Stimulated activated CD8-positive, alpha-beta memory T cell treated with anti-CD3 and anti-CD28 coated beads, Interleukin-15, amount 100 ng/mL, for 24 hours (primary cell): ENCODE measurements around the gene PKD2.

ENCODE experiments used
- DNase-seq: peaks from one replicate; pipeline ENCODE4 v3.0.0-alpha.2; 2020; ENCODE audit warnings: low read depth

The PKD2 gene

DNA sequence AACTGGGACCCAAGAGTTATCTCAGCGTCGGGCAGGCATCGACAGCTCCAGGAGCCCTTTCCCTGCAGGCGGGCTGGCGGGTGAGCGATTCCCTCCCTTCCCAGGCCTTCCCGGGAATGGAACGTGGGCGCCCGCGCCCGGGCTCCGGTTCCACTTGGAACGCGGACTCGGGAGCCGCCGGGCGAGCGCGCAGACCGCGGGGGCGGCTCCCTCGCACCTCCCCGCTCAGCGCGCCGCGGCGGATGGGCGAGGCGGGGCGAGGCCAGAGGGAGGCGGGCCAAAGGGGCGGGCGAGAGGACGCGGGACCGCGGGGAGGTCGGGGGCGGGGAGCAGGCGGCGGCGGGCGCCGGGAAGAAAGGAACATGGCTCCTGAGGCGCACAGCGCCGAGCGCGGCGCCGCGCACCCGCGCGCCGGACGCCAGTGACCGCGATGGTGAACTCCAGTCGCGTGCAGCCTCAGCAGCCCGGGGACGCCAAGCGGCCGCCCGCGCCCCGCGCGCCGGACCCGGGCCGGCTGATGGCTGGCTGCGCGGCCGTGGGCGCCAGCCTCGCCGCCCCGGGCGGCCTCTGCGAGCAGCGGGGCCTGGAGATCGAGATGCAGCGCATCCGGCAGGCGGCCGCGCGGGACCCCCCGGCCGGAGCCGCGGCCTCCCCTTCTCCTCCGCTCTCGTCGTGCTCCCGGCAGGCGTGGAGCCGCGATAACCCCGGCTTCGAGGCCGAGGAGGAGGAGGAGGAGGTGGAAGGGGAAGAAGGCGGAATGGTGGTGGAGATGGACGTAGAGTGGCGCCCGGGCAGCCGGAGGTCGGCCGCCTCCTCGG lies at the start of gene PKD2:
Gene PKD2 (plus strand): TSS at position 332 of the 818 bp plus-strand sequence. CDS start 99 bp downstream, at position 431.
- peak; percentile 56 for DNase-seq

DNA sequence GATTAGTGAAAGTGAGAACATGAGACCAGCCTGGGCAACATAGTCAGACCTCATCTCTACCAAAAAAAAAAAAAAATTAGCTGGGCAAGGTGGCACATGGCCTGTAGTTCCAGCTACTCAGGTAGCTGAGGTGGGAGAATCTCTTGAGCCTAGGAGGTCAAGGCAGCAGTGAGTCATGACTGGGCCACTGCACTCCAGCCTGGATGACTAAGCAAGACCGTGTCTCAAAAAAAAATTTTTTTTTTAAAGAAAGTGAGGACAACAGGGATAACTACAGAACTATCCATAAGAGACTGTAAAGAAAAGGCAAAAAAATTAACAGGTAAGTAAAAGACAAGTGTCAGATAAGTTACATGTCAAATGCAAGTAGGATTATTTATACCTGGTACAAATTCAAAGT lies 45.4 kb upstream of the PKD2 start:
- no peak for DNase-seq

DNA sequence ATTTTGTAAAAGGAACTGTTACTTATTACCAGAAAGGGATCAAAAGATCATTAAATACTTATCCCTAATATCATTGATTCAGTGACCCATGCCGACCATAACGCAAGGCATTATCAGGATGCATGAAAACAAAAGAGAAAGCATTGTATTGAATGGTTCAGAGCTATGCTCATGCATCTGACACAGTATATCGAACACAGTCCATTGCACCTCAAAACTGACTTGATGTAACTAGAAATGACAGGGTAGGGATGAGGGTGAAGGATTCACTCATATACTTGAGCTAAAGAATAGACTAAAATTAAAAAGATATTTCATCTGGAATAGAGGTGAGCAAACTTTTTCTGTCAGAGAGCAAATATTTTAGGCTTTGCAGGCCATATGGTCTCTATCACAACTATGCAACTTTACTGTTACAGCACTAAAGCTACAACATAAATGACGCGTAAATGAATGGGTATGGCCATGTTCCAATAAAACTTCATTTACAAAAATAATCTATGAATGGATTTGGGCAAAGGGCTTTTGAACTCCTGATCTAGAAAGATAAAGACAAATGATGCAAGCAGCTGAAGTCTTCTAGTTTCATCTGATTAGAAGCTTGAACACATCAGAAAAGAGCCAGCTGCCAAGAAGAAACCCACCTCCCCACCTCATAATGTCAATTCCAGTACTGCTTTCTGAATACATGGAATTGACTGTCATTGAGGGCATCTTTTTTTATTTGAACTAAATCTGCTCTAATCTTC lies 44.9 kb upstream of the PKD2 start:
- DNase-seq: no peak

DNA sequence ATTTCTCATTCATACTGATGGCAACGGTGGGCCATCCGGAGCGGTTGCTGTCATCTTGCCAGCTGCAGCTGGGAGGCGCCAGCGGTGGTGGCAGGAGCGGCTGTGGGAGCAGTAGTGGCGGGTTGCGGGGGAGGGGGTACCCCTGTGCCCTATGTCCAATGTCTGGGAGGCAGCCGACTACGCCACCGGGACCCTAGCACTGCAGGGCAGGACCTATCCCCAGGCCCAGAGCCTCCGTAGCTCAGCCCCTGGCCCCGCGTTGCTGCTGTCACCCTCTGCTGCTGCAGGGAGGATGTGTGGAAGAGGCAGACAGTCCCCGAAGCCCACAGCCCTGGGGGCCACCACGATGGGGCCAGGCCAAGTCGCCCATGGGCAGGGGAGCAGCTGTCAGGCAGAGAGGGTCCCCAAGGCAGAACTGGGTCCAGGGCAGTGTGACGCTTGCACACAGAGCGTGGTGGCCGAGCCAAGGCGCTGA lies 41.9 kb upstream of the PKD2 start:
- DNase-seq: no peak

DNA sequence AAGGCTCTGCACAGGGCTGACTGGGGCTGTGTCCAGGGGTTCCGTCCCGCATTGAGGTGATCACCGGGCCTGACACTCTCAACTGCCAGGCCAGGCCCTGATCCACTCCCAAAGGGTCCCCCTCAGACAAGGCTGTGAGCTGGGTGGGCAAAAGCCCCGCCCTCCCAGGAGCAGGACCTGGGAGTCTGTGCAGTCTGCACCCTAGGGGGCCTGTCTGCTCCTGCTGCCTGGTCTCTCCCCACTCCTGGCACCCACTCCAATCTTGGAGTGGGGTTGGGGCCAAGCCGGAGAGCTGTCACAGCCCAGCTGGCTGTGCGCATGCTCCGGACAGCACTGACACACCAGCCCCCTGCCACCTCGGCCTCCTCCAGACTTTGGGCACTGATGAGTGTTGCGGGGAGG lies 41.3 kb upstream of the PKD2 start:
- DNase-seq: no peak

DNA sequence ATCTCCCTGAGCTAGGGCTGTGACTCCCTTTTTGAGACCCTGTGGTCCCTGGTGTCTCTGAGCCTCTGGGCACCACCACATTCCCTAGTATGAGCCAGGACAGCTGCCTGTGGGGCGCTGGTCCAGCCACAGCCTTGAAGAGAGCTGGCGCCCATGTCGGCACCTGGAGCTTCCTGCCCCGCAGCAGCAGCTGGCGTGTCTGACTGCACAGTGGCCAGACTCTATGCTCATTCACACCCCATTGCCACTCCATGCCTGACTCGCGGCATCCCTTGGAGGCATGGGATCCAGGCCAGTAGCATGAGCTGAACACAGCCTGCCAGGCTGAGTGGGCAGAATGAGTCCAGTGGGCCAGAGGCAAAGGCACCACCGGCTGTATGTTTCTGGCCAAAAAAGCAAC lies 40.2 kb upstream of the PKD2 start:
- no peak for DNase-seq

DNA sequence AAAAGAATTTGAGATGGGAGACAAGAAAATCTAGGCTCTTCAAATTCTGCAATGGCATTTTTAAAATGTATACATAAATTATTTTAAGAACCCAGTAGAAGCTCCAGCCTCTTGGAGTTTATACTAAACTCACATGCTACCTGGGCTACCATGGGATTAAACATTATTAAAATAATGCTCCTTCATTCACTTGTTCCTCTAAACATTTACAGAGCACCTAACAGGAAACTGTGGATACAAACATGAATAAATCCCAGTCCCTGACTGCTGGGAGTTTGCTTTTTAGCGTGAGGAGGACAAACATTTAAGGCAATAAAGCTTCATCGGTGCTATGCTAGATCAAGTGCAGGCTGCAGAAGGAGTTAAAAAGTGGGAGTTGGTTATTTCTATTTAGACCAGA lies 37.3 kb upstream of the PKD2 start:
- DNase-seq: no peak

DNA sequence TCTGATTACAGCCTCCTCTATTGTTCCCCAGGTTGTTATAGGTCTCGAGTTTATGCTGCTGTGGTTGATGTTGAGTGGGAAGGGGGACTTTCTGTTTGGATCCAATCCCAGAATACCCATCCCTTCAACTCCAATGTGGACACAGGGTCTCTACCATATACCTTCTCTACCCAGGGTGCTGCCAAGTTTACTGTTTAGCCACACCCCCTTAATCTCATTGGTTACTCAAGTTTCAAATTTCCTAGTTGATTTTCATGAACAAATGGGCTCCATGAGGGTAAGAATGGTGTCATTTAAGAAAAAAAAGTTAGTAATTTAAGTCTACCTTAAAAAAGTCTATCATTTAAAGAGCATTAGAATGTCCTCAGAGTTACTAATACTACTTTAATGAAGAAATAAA lies 35.6 kb upstream of the PKD2 start:
- DNase-seq: no peak

DNA sequence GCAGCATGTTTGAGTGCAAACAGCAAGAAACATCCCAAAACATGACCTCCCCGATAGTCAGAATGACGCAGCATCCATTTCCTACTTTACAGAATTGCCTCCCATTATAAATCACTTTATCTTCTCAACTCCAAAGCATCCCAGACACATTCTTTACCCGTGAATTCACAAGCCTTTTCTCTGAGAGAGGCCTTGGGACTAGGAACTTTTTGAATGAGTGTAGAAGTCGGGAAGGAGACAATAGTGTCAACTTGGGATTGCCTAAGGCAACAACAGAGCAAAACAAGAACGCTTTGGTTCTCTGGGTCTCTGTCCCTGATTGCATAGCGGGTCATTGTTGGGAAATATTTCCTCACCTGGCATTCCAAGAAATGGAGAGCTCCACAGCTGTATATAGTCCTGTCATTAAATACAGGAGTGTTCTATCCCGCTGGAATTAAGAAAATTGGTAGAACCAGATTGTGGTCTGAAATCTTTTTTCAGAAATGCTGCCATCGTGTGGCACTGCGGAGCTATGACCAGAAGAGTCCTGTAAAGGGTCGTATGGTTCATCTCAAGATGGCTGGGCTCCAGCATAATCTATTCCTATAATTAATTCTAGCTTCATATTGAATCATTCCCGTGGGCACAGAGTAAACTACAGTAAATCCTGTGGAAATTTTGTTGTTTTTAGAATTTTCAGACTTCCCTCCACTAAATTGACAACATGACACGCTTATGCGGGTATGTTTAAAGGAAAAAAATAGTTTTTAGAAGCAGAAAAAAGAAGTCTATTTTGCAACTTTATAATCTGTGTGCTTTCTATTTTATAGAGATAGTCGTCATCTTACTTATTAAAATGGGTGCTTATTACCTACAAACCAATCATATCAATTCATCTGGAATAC lies 33.9 kb upstream of the PKD2 start:
- DNase-seq: no peak

DNA sequence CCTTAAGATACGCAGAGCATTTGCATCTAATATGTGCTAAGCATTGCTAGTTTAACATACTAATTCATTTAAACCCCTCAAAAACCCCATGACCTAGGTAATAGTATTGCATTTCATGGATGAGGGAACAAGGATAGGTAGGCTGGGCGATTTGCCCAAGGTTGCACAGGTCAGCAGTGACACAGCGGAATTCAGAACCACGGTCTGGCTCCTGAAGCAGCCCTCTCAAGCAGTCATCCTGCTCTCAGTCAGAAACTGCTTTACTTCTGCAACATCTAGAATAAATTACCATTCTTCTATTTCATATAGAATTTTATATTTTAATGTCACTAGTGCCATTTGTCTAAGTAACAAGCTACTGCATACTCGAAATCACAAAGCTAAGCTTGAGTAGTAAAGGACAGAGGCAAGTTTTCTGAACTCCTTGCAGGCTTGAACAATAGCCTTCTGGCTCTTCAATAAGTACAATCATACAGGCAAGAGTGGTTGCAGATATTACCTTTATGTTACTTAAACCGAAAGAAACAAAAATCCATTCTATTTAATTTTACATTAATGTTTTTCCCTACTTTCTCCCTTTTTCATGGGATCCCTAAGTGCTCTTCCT lies 32.5 kb upstream of the PKD2 start:
- no peak for DNase-seq

DNA sequence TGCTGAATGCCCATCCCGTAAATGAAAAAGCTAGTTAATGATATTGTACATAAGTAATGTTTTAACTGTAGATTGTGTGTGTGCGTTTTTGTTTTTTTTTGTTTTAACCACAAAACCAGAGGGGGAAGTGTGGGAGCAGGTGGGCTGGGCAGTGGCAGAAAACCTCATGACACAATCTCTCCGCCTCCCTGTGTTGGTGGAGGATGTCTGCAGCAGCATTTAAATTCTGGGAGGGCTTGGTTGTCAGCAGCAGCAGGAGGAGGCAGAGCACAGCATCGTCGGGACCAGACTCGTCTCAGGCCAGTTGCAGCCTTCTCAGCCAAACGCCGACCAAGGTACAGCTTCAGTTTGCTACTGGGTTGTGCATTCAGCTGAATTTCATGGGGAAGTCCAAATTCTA lies 32.0 kb upstream of the PKD2 start, which contains the start of gene SPP1:
Gene SPP1 (plus strand): TSS at position 249 of the 400 bp plus-strand sequence. CDS start 1,182 bp downstream, outside the sequence.
- no peak for DNase-seq

DNA sequence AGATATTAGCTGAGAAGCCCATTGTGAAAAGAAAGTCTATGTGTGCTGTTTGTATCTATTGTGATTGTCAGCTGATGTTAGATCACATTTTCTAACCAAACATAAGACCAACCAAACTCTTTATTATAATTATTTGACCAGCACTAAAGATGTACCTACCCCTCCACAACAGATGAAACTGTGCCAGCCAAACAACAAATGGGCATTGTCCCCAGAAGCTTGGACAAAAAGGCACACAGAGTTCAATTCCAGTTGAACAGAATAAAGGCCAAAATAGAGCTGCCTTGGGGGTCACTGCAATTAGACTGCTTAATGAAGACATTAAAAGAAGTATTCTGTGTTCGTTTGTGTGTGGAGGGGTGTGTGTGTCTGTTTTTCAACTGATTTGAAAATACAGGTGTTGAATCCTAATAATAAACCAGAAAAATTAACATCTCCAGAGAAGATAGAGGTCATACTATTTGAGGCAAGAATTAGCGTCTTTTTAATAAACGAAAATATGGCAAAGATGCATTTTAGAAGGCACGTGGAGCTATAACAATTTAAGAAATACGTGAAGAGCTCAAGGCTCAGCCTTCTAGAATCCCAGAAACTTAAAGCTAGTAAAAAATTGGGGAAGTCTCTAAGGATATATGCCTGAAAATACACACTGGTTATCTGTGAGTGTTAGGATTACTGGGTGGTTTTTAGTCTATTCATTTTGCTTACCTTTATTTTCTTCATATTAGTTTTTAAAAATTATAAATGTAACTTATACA lies 29.7 kb upstream of the PKD2 start:
- no peak for DNase-seq

DNA sequence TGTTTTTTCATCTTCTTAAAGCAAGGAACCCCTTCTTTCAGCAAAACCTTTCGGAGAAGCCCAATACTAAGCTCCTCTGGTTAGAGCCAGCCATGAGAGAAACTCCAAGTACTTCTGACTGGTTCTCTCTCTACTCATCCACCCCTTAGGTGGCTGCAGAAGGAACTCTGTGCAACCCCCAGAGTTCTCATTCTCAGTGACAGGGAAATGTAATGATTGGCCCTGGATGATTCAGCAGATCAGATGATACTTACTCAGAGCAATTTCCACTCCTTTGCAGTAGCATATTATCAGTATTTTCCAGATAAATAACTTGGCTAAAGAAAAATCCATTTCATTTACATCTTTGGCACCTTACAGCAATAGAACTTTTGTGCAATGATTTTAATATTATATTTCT lies 28.8 kb upstream of the PKD2 start:
- no peak for DNase-seq

DNA sequence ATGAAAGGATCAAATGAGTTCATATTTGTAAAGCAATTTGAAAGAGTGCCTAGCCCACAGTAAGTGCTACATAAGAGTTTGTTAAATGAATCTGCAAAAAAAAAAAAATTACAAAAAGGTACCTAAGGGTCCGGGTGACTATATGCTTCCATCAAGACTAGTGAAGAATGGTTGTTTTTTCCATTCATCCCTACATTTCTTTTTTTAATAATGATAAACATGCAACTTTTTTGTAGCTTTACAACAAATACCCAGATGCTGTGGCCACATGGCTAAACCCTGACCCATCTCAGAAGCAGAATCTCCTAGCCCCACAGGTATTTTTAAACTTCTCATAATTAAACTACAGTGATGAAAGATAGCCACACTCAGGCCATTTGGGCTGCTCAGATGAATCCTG lies 27.6 kb upstream of the PKD2 start:
- DNase-seq: no peak

DNA sequence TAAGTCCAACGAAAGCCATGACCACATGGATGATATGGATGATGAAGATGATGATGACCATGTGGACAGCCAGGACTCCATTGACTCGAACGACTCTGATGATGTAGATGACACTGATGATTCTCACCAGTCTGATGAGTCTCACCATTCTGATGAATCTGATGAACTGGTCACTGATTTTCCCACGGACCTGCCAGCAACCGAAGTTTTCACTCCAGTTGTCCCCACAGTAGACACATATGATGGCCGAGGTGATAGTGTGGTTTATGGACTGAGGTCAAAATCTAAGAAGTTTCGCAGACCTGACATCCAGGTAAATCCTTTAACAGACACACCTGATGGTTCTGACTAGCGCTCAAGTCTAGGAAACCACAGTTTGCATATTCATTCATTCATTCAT lies 25.9 kb upstream of the PKD2 start:
- no peak for DNase-seq

DNA sequence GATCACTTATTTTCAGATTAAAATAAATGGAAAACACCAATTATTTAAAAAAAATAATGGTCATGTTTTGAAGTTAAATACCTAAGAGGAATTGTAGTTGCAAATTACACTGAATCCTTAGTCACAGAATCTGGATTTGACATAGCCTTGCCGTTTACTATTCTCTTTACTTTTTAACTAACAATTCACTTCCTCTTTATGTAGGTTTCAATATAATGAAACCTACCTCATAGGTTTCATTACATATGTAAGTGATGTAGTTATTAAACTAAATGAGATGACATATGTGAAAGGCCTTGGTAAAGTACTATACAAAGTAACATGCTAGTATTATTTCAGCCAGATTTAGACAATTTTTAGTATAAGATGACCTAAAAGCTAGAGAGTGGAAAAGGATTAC lies 25.4 kb upstream of the PKD2 start:
- no peak for DNase-seq

DNA sequence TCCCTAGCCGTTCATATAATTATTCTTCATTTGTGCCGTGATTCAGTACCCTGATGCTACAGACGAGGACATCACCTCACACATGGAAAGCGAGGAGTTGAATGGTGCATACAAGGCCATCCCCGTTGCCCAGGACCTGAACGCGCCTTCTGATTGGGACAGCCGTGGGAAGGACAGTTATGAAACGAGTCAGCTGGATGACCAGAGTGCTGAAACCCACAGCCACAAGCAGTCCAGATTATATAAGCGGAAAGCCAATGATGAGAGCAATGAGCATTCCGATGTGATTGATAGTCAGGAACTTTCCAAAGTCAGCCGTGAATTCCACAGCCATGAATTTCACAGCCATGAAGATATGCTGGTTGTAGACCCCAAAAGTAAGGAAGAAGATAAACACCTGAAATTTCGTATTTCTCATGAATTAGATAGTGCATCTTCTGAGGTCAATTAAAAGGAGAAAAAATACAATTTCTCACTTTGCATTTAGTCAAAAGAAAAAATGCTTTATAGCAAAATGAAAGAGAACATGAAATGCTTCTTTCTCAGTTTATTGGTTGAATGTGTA lies 24.9 kb upstream of the PKD2 start:
- no peak for DNase-seq

DNA sequence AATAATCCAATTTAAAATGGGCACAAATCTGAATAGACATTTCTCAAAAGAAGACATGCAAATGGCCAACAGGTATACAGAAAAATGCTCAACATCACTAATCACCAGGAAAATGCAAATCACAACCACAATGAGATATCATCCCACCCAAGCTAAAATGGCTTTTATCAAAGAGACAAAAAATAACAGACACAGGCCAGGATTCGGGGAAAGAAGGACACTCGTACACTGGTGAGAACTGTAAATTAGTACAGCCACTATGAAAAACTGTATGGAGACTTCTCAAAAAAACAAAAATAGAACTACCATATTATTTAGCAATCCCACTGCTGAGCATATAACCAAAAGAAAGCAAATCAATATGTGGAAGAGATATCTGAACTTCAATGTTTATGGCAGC lies 23.4 kb upstream of the PKD2 start:
- DNase-seq: no peak

DNA sequence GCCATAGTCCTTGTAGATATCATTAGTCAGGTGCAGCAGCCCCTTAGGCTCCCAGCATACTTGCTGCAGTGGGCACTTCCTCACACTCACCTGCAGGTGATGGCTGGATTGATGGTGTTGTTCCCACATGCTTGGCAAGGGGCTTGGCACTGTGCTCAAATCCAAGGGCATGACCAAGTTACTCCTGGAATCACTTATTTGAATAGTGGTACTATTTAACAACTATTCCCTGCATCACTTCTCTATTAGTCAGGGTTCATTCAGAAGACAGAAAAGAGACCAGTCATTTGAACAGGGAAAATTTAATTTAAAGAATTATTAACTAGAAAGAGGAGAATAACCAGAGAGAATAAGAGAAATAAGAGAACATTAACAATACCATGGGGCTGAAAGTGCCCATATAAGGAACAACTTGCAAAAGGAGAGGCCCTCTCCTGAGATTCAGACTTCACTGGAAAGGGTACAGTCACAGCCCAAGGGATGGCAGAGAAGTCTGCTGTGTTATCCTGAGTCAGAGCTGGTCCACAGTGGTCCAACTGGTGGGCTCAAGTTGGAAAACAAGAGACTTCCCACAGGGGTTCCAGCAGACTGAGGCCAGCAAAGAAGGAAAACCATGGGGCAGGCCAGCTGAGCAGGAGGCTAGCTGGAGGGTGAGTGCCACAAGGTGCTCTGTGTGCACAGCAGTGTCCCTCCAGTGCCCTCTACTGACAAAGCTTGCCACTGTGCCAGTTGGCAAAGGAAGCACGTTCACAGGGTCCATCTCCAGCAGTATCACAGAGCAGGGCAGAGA lies 22.1 kb upstream of the PKD2 start:
- no peak for DNase-seq

DNA sequence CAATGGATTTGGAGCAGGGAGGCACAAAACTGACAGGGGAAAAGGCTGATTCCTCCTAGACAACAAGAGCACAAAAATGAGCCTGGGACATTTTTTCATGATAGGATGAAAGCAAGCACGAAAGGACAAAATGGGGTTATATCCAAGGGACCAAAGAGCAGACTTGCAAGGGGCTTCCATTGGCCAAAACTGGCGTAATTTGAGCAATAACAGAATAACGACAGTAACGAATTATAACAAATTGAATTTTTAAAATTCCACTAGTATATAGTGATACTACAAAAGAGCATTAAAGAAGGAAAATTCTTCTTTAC lies 21.6 kb upstream of the PKD2 start:
- DNase-seq: no peak
